Right renal pelvis (tissue), 4 donors: ENCODE data around the gene KCTD15. TPM values are rescaled to one million over a fixed set of nuclear protein-coding genes. Genes with fewer than 3 reads are reported as not detected.

ENCODE experiments used
- DNase-seq, 4 donors: peaks; one replicate each; pipeline ENCODE4 v3.0.0-alpha.2; 2013; ENCODE audit warnings: low read depth in 4 of 4, low spot score in 3 of 4, missing footprints in 1 of 4
- polyA plus RNA-seq, 4 donors: library from polyadenylated mRNA; unstranded; fragments of 120-200 nt; gene quantifications; one replicate each; pipeline ENCODE4 v1.2.1, GENCODE V29; 2013; ENCODE audit not compliant: insufficient read length in 4 of 4

KCTD15 gene
- polyA plus RNA-seq, 4 donors: 47.0 to 67.6 (median 47.8) TPM

GRCh38 chr19:33771384-33772101 is 25.1 kb upstream of the KCTD15 start:
- peak in 1 of 4 donors; percentile 54 for DNase-seq

GRCh38 chr19:33772102-33772857 is 24.4 kb upstream of the KCTD15 start:
- DNase-seq: no peak

GRCh38 chr19:33772858-33773180 is 23.9 kb upstream of the KCTD15 start:
- no peak for DNase-seq

GRCh38 chr19:33773704-33774624 is 22.7 kb upstream of the KCTD15 start:
- DNase-seq: no peak

- DNase-seq: no peak
Measured at GRCh38 chr19:33774751-33775150, 21.9 kb upstream of the KCTD15 start.

GRCh38 chr19:33775731-33776487 is 20.8 kb upstream of the KCTD15 start:
- no peak for DNase-seq

- DNase-seq: no peak
Measured at GRCh38 chr19:33777351-33777750, 19.3 kb upstream of the KCTD15 start.

GRCh38 chr19:33777753-33778088 is 18.9 kb upstream of the KCTD15 start:
- no peak for DNase-seq

GRCh38 chr19:33778089-33778791 is 18.4 kb upstream of the KCTD15 start:
- DNase-seq: peak in 1 of 4 donors; percentile 47

GRCh38 chr19:33779849-33780248 is 16.8 kb upstream of the KCTD15 start:
- DNase-seq: no peak

GRCh38 chr19:33780251-33780650 is 16.4 kb upstream of the KCTD15 start:
- no peak for DNase-seq

- no peak for DNase-seq
Measured at GRCh38 chr19:33780746-33781145, 15.9 kb upstream of the KCTD15 start.

GRCh38 chr19:33781415-33781935 is 15.2 kb upstream of the KCTD15 start:
- DNase-seq: no peak

GRCh38 chr19:33781996-33782395 is 14.7 kb upstream of the KCTD15 start:
- DNase-seq: no peak

GRCh38 chr19:33784432-33784831 is 12.2 kb upstream of the KCTD15 start:
- no peak for DNase-seq

- no peak for DNase-seq
Measured at GRCh38 chr19:33785795-33786194, 10.9 kb upstream of the KCTD15 start.

GRCh38 chr19:33788676-33789075 is 8.0 kb upstream of the KCTD15 start:
- DNase-seq: no peak

- DNase-seq: no peak
Measured at GRCh38 chr19:33789344-33789743, 7.3 kb upstream of the KCTD15 start.

GRCh38 chr19:33794683-33795369 is 1.8 kb upstream of the KCTD15 start:
- DNase-seq: no peak
